MCF 10A (cell line): ENCODE results near the gene SP100. TPM values are rescaled to one million over a fixed set of nuclear protein-coding genes. Genes with fewer than 3 reads are reported as not detected.
A peak's percentile ranks its signal among the peaks of the same experiment; 100 is the strongest.

Experiments
- BruUV-seq: library from RNA; stranded (reverse); fragments of 400-500 nt; replicated peaks from 2 replicates; lab custom pipeline; 2021; lab: Mats Ljungman, UMichigan
- CTCF ChIA-PET: fragments of 300-600 bp; sonication (Branson Sonifier 250); formaldehyde crosslinking; extraction: SDS; loops from one replicate; lab custom pipeline; 2021; ENCODE audit warnings: antibody characterized with exemption, inconsistent platforms; lab: Yijun Ruan, JAX
- POLR2A ChIA-PET: fragments of 300-600, 350-650 bp; sonication (Branson Sonifier 250); formaldehyde crosslinking; extraction: SDS; loops from one replicate; lab custom pipeline; 2020; ENCODE audit warnings: antibody characterized with exemption, inconsistent platforms; lab: Yijun Ruan, JAX
- DNase-seq: peaks from one replicate; pipeline ENCODE4 v3.0.0-alpha.2; 2018; ENCODE audit not compliant: unreplicated experiment
- H3K27ac Mint-ChIP-seq: one replicate; pipeline ENCODE4 v1.8.0; 2022; ENCODE audit warnings: mild to moderate bottlenecking, low read depth, mixed read lengths; ENCODE audit not compliant: unreplicated experiment
- H3K27me3 Mint-ChIP-seq: one replicate; pipeline ENCODE4 v1.8.0; 2022; ENCODE audit warnings: mixed read lengths; ENCODE audit not compliant: insufficient read depth, unreplicated experiment
- H3K36me3 Mint-ChIP-seq: one replicate; pipeline ENCODE4 v1.8.0; 2022; ENCODE audit warnings: mild to moderate bottlenecking, moderate library complexity, mixed read lengths; ENCODE audit not compliant: insufficient read depth, unreplicated experiment
- H3K4me1 Mint-ChIP-seq: one replicate; pipeline ENCODE4 v1.8.0; 2022; ENCODE audit warnings: mixed read lengths; ENCODE audit not compliant: insufficient read depth, unreplicated experiment
- H3K4me3 Mint-ChIP-seq: one replicate; pipeline ENCODE4 v1.8.0; 2022; ENCODE audit warnings: mild to moderate bottlenecking, moderate library complexity, mixed read lengths; ENCODE audit not compliant: unreplicated experiment
- H3K9me3 Mint-ChIP-seq: one replicate; pipeline ENCODE4 v1.8.0; 2022; ENCODE audit warnings: mixed read lengths; ENCODE audit not compliant: unreplicated experiment
- CTCF ChIP-seq: fragments of 200-600 bp; IDR thresholded peaks from one replicate; pipeline ENCODE4 v1.8.0; 2022; ENCODE audit warnings: antibody characterized with exemption, mild to moderate bottlenecking; ENCODE audit not compliant: unreplicated experiment
- intact Hi-C: fragments of 100-400 bp; cut with micrococcal nuclease; formaldehyde crosslinking; loops from 2 replicates; pipeline ENCODE4 v1.14.1; 2022
- total RNA-seq: library from RNA; stranded (reverse); gene quantifications from 2 replicates; pipeline ENCODE4 v1.2.3, GENCODE V29; 2022

Gene SP100
- total RNA-seq, 1 experiment from 2014 or later = 54.5 TPM

DNA sequence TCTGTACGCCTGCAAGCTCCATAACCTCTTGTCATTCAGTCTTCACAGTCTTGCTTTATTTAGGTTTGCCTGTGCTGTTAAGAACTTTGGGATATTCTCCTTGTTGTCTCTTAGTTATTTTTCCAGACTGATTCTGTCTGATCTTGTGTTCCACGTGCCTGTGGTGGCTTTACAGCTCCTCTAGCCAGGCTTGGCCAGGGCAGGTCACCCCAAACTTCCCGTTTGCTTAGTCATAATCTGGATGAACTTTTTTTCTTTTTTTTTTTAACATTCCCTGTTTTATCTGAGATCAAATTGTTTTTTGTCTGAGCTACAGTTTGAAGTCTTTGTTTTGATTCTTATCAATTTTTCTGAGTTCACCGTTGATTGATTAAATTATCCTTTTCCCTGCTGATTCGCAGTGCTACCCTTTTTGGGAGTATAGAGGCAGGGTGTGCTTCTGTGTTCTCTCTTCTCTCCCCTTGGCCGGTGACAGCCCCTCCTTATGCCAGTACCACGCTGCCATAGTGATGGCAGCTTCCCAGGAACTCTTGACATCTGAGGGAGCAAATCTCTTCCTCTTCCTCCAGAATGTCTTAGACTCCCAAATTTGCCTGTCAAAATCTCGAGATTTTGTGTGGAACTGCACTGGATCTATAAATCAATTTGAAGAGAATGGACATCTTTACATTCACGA is 2.5 kb downstream of the SP100 start:
- Mint-ChIP-seq H3K36me3 (peaks cover 23% of the 10 kb centered on the region), H3K27ac (peak overlapping the region; percentile 88), H3K4me3 (peak overlapping the region; percentile 76), H3K9me3 (no peaks in the 10 kb centered on the region), H3K4me1 (peaks cover 52% of the 10 kb centered on the region), H3K27me3 (no peaks in the 10 kb centered on the region)
- CTCF ChIA-PET = interaction anchor here (0.7 kb wide), 2 partner anchors 47 to 103 kb away, joined by 3 to 4 read pairs; no protein-coding TSS in a partner anchor
- POLR2A ChIA-PET = interaction anchor here (0.6 to 3.4 kb wide), 12 partner anchors 15 to 1304 kb away, joined by 3 to 22 read pairs (median 4); partner anchors contain the start of genes FBXO36, SP110, SP140L and TRIP12
- TF ChIP-seq CTCF = no peak
- intact Hi-C loops = loop anchor here (5.0 kb wide), 3 partner anchors 91 to 379 kb away; partner anchors contain the start of gene SP140L
- no TSS peak for BruUV-seq
- DNase-seq = peak; percentile 42

GRCh38 chr2:230419181-230419580 is 3.2 kb downstream of the SP100 start:
- Mint-ChIP-seq H3K27me3 (no peaks in the 10 kb centered on the region), H3K4me3 (peak overlapping the region; percentile 76), H3K36me3 (peaks cover 23% of the 10 kb centered on the region), H3K27ac (peak overlapping the region; percentile 88), H3K4me1 (peaks cover 57% of the 10 kb centered on the region), H3K9me3 (no peaks in the 10 kb centered on the region)
- CTCF ChIA-PET = no interaction called here
- no TSS peak for BruUV-seq
- POLR2A ChIA-PET = no interaction called here
- intact Hi-C loops = loop anchor here (5.0 kb wide), 3 partner anchors 92 to 378 kb away; partner anchors contain the start of gene SP140L
- no peak for DNase-seq
- no peak for TF ChIP-seq CTCF

DNA sequence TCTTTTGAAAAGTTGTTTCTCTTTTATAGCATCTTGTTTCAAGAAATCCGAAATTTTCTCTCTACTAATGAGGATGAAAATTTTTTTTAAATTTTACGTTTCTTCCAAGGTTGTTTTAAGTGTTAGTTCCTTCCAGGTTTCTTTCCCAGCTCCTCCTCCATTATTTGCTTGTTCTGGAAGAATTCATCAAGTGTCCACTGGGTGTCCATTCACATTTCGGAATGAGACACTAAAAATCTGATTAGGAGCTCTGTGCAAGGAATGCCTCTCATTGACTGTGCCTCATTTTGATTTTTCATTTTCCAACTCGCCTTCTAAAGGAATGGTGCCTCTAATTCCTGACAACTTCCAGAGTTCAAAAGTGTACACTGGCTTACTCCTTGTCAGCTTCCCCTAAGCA is 6.1 kb downstream of the SP100 start:
- DNase-seq = no peak
- no peaks in the 10 kb centered on the region for H3K9me3 Mint-ChIP-seq
- TF ChIP-seq CTCF = no peak
- intact Hi-C loops = no loop called here
- POLR2A ChIA-PET = interaction anchor here (1.2 kb wide), 1 partner anchor 13 kb away, joined by 3 read pairs; no protein-coding TSS in a partner anchor
- peaks cover 28% of the 10 kb centered on the region for H3K36me3 Mint-ChIP-seq
- no peaks in the 10 kb centered on the region for H3K27me3 Mint-ChIP-seq
- H3K4me1 Mint-ChIP-seq = peaks cover 64% of the 10 kb centered on the region
- no TSS peak for BruUV-seq
- CTCF ChIA-PET = interaction anchor here (0.6 to 0.7 kb wide), 2 partner anchors 489 to 641 kb away, joined by 3 to 4 read pairs; no protein-coding TSS in a partner anchor
- no peak overlapping the region for H3K27ac Mint-ChIP-seq
- no peak overlapping the region for H3K4me3 Mint-ChIP-seq

DNA sequence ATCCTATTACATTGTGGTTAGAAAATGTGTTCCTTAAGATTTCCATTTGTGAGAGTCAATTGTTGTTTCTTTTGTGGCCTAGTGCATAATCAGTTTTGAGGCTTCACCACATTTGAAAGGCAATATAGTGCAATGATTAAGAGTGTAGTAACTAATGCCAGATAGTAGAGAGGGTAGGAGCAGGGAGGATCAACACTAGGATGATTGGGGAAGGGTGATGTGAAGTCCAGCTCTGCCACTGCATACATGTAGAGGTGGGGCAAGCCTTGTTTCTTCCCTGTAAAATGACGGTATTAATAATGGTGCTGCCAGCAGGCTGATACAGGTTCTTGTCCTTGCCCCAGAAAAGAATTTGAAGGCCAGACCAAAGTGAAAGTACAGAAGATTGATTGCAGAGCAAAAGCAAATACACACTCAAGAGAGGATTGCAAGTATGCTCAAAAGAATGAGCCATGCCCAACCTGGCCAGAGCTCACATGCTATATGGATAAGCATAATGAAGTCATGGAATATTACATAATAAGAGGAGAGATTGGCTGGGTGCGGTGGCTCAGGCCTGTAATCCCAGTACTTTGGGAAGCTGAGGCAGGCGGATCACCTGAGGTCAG is 8.0 kb downstream of the SP100 start:
- CTCF ChIA-PET = no interaction called here
- no peak for TF ChIP-seq CTCF
- H3K27me3 Mint-ChIP-seq = no peaks in the 10 kb centered on the region
- peak overlapping the region; percentile 22 for H3K4me3 Mint-ChIP-seq
- no peak for DNase-seq
- peaks cover 60% of the 10 kb centered on the region for H3K4me1 Mint-ChIP-seq
- no peaks in the 10 kb centered on the region for H3K9me3 Mint-ChIP-seq
- H3K27ac Mint-ChIP-seq = peak overlapping the region; percentile 36
- H3K36me3 Mint-ChIP-seq = peaks cover 32% of the 10 kb centered on the region
- intact Hi-C loops = no loop called here
- BruUV-seq = no TSS peak
- POLR2A ChIA-PET = interaction anchor here (0.7 to 1.2 kb wide), 2 partner anchors 16 to 356 kb away, joined by 3 to 4 read pairs; no protein-coding TSS in a partner anchor
